GM21526 (cell line): ENCODE results near the gene GYPE.
"Not testable (repeated sequence)": the region's sequence is repeated elsewhere in the genome, so short reads cannot be mapped to it uniquely, and the experiment has no call there.

Experiments used
- ATAC-seq: cut with Tn5 transposase; IDR thresholded peaks from one replicate; pipeline ENCODE4 v1.9.1; 2021; ENCODE audit warnings: moderate library complexity; ENCODE audit not compliant: unreplicated experiment, low FRiP score

Gene GYPE

GRCh38 chr4:143870523-143871268 is 34.7 kb downstream of the GYPE start:
- not testable (repeated sequence) for ATAC-seq

- not testable (repeated sequence) for ATAC-seq
Measured at GRCh38 chr4:143869925-143870324, 35.4 kb downstream of the GYPE start.

- not testable (repeated sequence) for ATAC-seq
Measured at GRCh38 chr4:143862716-143863115, 42.6 kb downstream of the GYPE start.

GRCh38 chr4:143858456-143858855 is 46.9 kb downstream of the GYPE start:
- ATAC-seq, result no peak

GRCh38 chr4:143857391-143858336 is 47.7 kb downstream of the GYPE start:
- not testable (repeated sequence) for ATAC-seq

GRCh38 chr4:143856017-143856557 is 49.3 kb downstream of the GYPE start:
- not testable (repeated sequence) for ATAC-seq

GRCh38 chr4:143854645-143855044 is 50.7 kb downstream of the GYPE start:
- ATAC-seq, result not testable (repeated sequence)

GRCh38 chr4:143849296-143849695 is 56.1 kb downstream of the GYPE start:
- not testable (repeated sequence) for ATAC-seq

- ATAC-seq, result not testable (repeated sequence)
Measured at GRCh38 chr4:143843506-143843832, 61.9 kb downstream of the GYPE start.

- not testable (repeated sequence) for ATAC-seq
Measured at GRCh38 chr4:143842624-143843505, 62.5 kb downstream of the GYPE start.

- ATAC-seq, result not testable (repeated sequence)
Measured at GRCh38 chr4:143839413-143839812, 65.9 kb downstream of the GYPE start.

- not testable (repeated sequence) for ATAC-seq
Measured at GRCh38 chr4:143834196-143834595, 71.2 kb downstream of the GYPE start.

- not testable (repeated sequence) for ATAC-seq
Measured at GRCh38 chr4:143833676-143834075, 71.7 kb downstream of the GYPE start.

- ATAC-seq, result not testable (repeated sequence)
Measured at GRCh38 chr4:143830576-143830975, 74.8 kb downstream of the GYPE start.

GRCh38 chr4:143829239-143829620 is 76.1 kb downstream of the GYPE start:
- not testable (repeated sequence) for ATAC-seq
